HG03354 (cell line): ENCODE measurements around the gene EML3.
"Not testable (repeated sequence)": the region's sequence is repeated elsewhere in the genome, so short reads cannot be mapped to it uniquely, and the experiment has no call there.

Source experiments
- ATAC-seq: cut with Tn5 transposase; IDR thresholded peaks from one replicate; pipeline ENCODE4 v1.9.1; 2021; ENCODE audit warnings: mild to moderate bottlenecking; ENCODE audit not compliant: unreplicated experiment, poor library complexity, severe bottlenecking

EML3 gene

DNA sequence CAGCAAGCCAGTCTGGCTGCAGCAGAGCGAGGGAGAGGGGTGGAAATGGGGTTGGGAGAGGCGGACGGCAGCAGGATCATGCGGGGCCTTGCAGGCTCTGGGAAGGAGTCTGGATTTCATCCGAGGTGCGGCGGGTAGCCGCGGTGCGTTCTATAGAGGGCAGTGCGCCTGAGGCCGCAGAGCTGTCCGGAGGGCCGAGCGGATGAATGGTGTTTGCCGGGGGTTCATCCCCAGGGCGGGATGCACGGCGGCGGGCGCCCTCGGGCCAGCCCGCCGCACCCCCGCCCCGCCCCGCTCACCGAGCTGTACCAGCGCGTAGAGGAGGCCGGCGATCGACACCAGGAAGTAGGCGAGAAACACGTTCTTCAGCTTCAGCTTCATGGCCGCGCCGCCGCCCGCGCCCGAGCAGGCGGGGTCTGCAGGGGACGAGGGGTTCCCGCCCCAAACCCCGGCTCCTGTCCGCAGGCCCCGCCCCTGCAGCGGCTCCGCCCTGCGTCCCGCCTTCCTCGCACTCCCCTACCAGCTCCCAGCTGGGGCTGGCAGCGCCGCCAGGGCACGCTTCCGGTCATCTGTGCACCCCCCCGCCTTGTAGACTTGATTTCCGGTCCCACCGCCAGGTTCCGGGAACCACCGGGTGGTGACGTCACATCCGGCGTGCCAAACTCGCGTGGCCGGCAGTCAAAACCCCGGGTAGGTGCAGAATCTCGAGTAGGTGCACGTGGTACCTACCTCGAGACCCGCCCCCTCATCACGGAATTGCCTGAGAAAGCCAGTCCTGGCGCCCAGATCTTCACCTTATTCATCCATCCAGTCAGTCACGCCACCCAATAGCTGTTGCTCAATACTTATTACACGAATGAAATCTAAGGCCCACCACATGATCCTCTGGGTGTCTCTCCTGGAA, 9.2 kb upstream of the EML3 start, which contains the start of gene B3GAT3:
Gene B3GAT3, minus strand, starts transcription at position 420 of the 904 bp plus-strand sequence. Its CDS starts 39 bp downstream, at position 381.
- peak; percentile 97 for ATAC-seq

DNA sequence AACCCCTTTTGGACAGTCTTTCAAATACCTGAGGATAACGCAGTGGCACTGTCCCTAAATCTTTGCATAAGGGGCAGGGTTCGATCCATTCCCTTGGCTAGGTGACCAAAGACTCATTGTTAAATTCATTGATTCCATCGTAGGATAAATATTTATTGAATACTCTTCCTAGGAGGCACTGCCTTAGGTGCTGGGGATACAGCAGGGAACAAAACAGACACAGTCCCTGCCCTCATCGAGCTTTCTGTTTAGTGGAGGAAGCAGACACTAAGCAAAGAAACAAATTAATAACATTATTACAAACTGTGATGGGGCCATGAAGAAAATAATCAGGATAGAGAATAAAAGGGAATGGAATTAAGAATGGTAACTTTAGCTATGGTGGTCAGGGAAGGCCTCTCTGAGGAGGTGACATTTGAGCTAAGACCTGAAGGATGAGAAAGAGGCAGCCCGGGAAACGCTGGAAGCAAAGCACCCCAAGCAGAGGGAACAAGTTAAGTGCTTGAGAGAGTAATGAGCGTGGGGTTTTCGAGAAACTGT, 8.5 kb upstream of the EML3 start:
- ATAC-seq: no peak

DNA sequence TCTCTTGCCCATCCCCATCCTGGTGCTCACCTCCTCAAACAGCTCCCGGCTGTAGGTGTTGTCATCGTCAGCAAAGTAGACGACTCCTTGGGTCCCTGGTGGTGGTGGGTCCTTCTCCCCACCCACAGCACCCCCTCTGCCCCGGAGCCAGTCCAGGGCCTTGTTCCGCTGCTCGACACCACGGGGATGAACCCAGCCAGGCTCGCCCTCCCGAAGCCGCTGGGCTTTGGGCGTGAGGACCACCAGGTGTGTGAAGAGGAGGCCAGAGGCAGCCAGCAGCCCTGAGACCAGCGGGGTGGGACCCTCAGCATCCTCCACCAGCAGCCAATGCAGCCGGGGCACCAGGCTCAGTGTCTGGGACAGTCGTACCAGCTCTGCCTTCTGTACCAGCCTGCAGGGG, 4.4 kb upstream of the EML3 start:
- not testable (repeated sequence) for ATAC-seq

DNA sequence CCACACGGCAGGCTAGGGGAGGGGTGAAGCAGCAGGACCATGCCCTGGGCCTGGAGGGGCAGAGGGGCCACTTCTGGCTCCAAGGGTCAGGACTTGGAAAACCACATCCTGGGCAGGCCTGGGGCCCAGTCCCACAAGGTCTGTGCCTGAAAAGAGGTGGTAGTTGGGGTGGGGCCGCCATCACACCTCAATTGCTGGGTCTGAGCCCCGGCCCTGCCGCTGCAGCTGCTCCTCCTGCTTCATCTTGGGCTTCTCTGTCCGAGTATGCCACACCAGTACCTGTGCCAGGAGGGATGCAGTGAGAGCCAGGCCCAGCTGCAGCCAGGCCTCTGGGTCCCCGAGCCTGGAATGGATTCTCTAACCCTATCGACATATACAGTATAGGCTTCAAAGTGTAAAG, 2.9 kb upstream of the EML3 start:
- no peak for ATAC-seq

DNA sequence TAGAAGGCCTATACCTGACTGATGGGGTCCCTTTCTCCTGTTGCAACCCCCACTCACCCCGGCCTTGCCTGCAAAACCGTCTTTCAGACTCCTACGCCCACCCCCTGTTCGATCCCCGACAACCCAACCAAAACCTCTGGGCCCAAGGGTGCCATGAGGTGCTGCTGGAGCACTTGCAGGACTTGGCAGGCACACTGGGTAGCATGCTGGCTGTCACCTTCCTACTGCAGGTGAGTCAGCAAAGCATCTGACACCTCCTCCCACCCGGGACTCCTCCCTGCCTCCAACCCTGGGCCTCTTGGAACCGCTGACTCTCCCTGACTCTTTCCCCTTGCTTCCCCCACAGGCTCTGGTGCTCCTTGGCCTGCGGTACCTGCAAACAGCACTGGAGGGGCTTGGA, 1.7 kb upstream of the EML3 start:
- no peak for ATAC-seq

DNA sequence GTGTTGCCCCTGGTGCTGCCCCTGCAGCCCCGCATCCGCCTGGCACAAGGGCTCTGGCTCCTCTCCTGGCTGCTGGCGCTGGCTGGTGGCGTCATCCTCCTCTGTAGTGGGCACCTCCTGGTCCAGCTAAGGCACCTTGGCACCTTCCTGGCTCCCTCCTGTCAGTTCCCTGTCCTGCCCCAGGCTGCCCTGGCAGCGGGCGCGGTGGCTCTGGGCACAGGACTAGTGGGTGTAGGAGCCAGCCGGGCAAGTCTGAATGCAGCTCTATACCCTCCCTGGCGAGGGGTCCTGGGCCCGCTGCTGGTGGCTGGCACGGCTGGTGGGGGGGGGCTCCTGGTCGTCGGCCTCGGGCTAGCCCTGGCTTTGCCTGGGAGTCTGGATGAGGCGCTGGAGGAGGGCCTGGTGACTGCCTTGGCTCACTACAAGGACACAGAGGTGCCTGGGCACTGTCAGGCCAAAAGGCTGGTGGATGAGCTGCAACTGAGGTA, 760 bp upstream of the EML3 start:
- ATAC-seq: no peak

DNA sequence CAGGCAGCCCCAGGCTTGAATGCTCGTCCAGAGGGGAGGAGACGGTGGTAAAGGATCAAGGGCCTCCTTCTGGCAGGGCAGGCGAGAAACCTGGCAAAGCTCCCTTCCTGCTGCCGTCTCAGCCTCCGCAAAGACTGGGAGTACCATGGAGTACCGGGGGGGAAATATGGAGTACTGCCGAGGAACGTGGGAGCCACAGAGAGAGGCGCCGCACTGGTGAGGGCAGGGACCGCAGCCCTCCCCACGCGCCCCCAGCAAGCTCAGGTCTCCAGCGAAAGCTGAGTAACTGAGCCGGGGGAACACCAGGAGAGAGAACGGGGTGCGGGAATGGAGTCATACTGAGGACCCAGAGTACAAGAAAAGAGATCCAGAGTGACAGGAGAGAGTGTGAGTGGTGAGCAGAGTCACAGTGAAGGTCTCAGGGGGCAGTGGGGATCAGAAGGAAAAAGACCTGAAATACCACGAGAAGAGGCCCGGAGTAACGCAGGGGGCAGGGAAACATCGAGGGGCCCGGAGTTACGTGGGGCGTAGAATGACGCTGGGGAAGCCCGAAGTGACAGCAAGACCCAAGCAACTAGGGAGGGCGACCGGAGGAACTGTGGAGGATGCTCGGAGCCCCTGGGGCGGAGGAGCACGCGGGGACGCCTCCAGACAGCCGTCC, 740 bp downstream of the EML3 start:
- peak; percentile 35 for ATAC-seq

DNA sequence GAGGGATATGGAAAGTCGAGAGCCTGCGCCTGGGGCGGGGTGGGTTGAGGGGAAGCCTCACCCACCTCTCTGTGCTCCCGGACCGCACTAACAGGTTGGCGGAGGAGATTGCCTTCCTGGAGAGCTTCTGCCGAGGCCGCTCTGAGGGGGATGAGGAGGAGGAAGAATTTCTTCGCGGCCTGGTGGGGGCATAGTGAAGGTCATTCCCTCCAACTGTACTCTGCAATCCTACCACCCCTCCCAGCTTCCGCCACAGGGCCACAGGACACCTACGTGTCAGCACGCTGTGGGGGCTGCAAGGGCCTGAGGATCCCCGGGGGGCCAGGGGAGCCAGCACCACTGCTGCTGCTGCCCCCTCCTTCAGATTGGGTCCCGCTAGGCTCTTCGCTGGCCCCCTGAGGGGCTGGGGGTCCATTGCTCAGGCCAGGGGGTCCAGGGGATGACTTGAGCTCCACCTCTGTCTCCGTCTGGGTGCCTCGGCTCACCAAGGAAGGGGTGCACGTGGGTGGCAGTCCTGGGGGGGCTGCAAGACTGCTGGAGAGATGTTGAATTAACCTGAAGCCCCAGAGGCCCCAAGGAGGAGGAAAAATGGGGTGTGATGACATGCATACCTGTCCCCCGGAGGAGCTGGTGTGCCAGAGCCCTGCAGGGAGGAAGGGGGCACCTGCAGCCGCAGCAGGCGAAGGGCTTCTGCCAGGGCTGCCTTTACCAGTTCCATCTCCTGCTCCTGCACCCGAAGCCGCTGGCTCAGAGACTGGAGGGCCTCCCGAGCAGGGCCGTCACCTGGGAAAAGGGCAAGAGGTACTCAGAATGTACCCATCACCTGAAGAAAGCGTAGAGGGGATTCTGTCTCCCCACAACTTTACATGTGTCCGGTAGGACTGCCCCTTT, 1.5 kb downstream of the EML3 start:
- no peak for ATAC-seq

DNA sequence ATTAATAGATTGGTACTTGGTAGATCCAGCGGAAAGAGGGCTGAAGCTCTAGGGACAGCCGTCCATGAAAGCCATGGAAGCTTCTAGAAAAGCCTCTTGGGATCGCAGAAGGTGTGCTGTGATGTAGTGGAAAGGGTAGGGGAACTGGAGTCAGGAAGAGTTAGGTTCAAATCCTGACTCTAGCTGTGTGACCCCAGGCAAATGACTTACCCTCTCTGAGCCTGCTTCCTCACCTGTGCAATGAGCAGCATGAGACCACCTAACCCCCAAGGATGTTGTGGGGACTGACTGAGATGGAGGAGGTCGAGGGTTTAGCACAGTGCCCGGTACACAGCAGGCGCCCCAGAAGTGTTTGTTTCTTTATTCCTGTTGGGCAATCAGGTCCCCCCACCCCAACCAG, 2.2 kb downstream of the EML3 start:
- no peak for ATAC-seq

DNA sequence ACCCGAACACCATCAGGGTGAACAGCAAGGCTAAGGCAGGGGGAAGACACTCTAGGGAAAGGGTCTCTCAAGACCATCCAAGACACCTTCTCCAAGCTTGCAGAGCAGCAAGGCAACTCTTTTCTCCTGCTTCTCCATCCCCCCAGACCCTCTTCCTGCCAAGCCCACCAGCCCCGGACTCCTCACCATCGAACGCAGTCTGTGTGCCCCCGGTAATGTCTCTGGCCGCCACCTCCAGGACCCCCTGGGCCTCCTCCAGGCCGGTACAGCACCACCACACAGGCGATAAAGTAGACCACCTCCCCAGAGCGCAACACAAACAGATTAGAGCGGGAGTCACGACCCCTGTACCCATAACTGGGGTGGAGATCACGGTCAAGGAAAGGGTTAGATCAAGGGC, 3.8 kb downstream of the EML3 start:
- ATAC-seq: no peak

DNA sequence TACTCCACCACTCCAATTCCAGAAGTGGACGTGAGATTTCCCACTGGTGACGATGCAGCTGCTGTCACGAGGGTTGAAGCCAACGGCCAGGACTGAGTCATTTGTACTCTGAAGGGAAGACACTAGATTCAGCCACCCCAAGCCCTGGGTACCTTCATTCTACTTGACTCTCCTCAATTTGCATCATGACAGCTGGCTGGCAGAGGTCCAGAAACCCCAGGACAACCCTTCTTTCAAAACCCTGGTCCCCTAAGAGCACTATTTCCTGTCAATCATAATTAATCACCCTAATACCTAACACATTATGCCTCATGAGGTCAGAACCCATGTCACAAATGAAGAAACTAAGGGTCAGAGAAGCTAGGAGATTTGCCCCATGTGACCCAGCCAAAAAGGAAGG, 4.9 kb downstream of the EML3 start:
- no peak for ATAC-seq

DNA sequence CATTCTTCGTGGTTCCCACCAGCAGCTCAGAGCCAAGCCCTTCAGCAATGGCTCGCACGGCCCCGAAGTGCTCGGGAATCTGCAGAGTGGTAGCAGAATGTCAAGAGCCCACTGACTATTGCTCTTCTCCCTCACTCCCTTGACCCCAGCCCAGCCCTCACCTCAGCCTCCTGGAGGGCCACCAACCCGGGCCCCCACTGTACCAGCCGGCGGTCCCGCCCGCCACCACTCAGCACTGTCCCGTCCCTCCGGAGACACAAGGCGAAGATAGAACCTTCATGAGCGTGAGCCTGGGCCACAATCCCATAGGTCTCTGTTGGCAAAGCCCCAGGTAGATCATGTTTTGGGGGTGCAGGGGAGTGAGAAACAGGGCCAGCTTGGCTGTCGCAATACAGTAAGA, 6.7 kb downstream of the EML3 start:
- no peak for ATAC-seq

DNA sequence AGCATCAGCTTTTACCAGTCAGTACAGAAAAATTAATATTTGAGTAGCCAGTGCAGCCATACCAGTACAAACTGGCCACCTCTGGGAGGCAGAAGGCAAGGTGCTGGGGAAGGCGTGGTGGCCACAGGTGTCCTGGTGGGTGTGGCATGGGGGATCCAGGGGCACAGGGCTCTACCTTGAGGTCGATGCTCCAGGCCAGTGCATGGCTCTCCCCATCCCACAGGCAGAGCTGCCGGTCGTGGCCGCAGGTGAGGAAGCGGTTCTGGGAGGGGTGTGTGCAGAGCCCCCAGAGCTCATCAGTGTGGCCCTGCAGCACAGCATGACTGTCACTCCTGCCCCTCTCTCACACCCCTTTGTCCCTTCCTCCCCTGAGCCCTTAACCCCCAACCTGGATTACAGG, 7.1 kb downstream of the EML3 start:
- ATAC-seq: no peak

DNA sequence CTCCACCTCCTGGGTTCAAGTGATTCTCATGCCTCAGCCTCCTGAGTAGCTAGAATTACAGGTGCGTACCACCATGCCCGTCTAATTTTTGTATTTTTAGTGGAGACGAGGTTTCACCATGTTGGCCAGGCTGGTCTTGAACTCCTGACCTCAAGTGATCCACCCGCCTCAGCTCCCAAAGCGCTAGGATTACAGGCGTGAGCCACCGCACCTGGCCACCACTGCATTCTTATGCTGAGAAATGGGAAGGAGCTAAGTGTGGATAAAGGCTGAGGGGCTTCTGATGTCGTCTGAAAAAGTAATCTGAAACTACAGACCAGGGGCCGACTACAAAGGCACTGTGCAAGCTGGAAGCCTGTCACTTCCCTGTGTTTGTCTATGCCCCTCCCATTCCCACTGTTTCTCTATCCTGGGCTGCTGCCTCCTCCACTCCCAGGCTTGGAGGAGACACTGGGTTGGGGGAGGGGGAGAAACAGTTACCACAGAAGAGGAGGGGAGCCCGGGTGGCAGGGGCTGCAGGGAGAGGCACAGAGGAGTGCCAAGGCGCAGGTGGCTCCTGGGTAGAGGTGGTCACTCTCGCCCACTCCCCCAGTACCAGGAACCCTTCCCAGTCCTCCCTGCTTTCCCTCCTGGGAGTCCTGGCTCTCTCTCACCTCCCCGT, 8.0 kb downstream of the EML3 start:
- no peak for ATAC-seq

DNA sequence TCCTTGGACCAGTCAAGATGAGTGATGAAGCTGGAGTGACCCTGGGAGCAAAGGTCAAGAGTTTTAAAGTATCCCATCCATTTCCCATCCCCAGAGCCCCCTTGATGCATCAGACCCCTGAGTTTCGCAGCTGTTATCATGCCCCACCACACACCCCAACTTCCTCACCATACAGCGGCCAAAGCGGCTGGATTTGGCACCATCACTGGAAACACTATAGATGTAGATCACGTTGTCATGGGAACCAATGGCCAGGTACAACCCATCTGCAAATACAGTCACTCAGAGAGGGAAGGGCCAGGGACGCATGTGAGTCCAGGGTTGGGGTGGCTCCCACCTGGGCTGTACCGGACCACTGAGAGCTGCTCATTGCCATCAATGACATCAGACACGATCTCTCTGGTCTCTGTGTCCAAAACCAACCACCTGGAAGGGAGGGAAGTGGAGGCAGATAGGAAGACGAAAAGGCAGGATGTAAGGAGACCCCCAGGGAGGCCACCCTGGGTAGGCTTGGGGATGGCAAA, 8.7 kb downstream of the EML3 start:
- ATAC-seq: no peak

DNA sequence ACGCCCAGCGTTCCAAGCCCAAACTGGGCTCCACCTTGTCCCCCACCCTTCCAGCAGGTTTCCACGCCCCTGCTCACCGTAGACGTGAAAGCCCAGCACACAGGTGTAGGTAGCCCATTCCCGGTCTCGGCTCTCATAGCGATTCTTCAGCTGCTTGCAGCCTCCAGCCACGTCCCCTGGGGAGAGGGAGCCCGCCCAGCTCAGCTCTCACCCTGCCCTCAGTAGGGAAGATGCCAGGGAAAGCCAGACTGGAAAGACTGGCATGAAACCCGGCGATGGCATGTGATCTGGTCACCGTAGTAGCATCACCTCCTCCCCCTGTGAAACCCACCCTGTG, 9.5 kb downstream of the EML3 start:
- no peak for ATAC-seq

DNA sequence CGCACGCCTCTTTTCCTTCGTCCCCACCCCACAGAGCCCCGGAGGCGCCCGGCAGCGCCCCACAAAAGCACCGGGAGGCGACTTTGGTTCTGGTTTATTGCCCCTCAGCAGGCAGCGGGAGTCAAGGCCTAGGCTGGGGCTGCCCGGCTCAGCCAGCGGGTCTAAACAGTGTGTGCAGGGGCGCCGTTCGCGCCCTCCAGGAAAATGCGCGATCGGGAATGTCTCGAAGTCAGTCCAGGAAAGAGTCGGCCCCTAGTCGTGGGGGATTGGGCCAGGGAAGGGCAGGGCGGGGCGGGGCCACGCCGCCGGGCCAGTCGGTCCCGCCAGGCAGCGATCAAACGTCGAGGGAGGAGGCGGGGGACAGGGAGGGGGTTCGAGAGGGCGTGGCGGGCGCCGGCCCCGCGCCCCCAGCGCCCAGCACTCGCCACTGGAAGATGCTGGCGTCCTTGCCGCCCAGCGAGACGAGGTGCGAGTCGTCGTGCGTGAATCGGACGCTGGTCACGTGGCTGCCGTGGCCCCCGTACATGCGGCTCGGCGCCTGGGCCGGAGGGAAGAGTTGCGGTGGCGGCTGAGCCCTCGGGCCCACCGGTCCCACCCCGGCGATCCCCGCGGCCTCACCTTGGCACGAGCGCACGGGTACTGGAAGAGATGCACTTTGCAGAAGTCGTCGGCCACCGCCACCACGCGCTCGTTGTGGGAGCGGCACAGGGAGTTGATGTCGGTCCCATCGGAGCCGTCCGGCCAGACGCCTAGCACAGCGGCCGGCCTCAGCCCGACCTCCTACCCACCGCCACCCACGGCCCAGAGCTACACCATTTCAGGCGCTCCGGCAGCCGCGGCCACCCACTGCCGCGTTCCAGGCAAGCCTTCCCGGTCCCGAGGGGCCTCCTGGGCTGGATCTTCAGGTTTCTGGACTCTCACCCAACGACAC, 10.2 kb downstream of the EML3 start:
- no peak for ATAC-seq
